Nucleus accumbens (tissue), 56 donors: ENCODE results near the gene SHC1.

Source experiments
- DNase-seq, 56 donors: peaks; one replicate each; lab custom pipeline; 2025; lab: John Stamatoyannopoulos, UW

Gene SHC1

DNA sequence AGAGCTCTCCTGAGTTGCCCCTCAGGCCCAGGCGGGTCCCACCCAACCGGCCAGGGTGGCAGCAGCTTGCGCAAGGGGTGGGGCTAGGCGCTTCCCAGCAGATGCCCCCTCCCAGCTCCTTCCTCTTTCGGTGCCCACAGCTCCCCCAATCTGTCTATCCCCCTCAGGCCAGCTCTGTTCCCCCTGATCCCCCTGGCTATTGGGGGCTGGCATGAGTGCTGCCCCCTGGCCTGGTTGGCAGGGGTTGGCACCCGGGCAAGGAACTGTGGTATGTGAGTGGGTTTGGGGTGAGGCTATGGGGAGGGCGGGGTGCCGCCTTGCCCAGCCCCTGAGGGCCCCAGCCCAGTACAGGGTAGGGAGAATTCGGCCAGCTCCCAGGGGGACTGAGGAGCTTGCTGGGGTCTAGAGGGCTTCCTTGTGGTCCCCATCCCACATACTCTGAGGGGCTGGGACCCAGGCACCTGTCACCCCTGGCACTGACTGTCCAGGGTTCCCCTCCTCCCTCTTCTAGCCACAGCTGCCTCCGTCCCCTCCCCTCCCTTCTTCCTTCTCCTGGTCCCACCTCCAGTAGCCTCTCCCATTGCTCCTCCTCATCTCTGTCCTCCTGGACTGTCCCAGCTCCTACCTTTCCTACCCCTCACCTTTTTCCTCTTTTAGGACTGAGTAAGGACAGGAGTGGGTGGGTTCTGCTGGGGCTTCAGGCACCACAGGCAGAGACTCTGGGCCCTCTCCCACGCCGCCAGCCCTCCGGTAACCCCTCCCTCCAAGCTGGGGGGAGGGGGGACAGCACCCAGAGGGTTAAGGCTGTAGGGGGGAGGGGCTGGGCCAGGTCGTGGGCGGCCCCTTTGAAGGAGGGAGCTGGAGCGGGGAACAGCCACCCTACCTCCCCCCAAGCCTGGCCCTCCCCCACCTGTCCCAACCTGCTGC, 37.7 kb upstream of the SHC1 start:
- peak in 6 of 56 donors; percentile 23 to 54 (median 34) for DNase-seq

DNA sequence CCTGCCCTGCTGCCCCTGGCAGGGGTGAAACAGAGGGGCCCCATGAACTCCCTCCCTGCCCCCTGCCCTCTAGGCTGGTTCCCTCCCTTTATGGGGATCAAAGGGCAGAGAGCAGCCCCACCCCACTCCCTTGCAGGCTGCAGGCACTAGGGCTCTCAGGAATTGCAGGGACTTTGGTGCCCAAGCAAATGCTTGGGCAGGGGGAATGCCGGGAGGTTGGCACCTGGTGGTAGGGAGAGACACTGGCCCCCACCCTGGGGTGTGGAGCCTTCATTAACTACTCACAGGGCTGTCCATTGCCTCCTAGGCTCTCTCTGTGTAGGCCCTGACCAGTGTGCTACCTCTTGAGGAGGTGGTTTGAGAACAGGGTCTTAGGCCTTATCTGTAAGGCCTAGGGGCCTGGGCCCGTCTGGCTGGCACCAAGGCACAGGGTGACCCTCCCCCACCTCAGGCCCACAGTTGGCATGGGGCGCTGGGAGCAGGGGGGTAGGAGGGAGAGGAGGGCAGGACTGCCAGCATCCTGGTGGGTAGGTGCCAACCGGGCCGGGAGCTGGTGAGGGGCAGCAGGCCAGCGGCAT, 36.8 kb upstream of the SHC1 start:
- peak in 44 of 56 donors; percentile 14 to 79 (median 40) for DNase-seq

DNA sequence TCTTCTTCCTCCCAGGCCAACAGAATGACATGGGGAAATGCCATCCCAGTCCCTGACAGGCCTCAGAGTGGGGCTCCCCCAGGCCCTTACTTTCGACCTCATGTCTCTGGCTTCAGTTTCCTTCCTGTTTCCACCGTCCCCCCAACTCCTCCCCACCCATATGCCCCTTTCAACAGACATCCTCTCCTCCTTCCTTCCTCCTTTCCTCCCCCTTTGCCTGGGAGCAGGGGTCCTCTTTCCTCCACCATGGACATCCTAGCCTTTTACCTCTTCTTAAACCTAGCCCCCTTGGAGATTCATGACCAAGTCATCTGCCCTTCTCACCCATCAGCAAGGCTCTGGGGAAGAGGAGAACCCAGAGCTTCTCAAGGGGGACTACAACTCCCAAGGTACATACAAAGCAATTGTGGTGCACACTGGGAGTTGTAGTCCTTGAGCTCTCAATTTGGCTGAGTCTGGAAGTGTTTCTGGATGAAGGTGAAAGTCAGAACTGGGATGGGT, 36.1 kb upstream of the SHC1 start:
- DNase-seq, result peak in 18 of 56 donors; percentile 10 to 57 (median 33)

DNA sequence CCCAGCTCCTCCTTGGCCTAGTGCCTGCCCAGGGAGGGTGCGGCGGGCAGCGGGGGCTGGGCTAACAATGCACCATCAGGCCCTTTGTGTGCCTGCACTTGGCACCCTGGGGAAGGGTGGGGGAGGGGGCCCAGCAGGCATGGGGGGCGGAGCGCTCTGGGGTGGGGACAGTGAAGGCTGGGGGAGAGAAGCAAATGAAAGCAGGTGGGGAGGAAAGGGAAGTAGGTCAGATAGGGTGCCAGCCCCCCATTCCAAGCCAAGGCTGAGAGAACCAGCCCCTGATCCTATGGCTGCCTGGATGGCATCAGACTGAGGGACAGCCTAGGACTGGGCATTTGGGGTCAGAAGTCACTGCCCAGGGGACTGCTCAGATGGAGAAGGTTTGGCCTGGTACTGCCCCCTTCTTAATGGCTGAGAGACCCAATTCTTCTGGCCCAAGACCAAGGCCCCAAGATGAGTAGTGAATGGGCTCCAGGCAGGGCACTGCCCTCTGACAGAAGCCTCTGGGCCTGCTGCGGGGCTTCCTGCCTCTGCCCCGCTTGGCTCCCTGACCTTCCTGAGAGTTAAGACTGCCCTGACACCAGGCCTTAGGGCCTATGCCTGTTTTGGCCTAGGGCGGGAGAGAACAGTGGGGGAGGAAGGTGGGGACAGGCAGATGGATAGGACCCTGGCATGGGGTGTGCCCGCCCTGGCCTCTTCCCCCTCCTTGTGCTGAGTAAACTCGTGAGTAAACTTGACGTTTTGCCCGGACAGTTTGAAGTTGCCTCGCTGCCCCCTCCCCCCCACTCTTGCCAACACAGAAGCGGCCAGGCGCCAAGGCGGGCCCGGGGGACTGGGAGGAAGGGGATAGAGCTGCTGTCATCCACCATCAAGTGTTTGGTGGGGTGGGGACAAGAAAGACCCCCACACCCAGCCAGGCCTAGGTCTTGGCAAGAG, 34.8 kb upstream of the SHC1 start:
- peak in 52 of 56 donors; percentile 24 to 89 (median 67) for DNase-seq

DNA sequence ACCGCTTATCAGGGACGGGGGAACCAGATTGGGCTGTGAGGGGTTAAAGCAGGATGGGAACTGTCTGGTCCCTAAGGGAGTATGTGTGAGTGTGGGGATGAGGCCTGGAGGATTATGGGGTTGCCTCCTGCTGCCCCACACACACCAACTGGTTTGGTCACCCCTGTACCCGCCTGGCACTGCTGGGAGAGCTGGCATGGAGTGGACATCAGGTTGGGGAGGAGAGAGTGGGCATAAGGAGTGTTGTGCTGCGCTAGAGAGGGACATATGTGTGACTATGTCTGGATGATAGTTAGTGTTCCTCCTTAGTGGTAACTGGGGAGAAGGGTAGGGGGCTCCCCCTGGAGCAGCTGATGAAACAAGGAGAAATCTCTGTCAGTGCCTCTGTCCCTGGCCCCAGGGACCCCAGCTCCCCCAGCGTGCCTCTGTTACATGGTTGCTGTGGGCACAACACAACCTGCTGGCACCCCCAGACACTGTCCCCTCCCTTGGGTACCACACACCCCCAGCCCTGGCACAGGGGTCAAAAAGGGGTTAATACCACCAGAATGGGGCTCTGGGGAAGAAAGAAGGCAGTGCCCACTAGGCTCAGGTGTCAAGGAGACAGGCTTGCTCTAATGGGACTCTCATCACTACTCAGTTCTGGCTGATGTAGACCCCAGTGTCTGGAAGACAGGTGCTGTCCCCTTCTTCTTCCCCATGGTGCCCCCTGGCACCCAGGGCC, 34.0 kb upstream of the SHC1 start:
- peak in 17 of 56 donors; percentile 24 to 71 (median 49) for DNase-seq

DNA sequence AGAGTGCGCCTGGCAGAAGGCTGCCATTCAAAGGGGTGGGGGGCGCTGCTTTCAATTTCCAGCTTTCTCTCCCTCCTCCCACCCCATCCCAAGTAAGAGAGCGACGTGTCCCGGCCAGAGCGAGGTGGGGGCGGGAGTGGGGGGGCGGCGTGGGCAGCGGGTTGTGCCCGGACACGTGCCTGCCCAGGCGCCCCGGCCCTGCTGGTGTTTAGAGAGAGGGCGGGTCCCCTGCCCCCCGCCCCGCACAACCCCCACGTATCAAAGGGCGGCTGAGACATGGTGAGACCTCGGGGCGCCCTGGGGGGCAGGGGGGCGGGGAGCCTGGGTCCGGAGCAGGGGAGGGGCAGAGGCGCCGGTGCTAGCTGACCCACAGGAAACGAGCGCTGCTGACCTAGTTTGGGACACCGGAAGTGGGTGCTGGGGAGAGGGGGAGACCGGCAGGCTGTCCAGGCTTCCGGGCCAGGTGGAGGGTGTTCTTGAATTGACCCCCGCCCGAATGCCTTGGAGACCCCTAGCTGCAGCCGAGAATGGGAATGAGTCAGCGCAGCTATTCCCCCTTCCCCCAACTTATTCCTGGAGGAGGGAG, 33.3 kb upstream of the SHC1 start:
- DNase-seq, result peak in 44 of 56 donors; percentile 17 to 81 (median 53)

DNA sequence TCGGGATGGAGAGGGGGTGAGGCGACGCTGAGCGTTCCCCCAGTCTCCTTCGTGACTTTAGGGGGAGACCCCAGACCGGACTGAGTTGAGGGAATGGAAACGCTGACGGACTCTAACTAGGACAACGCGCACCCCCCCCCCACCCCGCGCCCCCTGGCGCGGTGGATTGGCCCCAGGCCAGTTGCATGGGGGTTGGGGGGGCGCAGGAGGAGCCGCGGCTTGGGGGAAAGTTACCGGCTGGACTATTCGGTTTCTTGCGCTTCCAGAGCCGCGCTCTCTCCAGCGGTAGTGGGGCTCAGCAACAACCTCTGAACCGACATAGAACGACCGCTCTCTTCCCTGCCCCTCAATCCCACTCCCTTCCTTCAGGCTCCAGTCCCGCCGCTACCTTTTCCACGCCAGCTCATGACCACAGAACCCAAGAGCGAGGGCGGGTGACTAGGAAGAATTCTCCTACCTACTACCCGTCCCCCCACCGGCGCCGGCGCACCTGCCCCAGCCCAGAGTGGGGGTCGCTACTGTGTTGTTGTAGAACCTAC, 32.7 kb upstream of the SHC1 start:
- DNase-seq, result peak in 26 of 56 donors; percentile 29 to 73 (median 48)

DNA sequence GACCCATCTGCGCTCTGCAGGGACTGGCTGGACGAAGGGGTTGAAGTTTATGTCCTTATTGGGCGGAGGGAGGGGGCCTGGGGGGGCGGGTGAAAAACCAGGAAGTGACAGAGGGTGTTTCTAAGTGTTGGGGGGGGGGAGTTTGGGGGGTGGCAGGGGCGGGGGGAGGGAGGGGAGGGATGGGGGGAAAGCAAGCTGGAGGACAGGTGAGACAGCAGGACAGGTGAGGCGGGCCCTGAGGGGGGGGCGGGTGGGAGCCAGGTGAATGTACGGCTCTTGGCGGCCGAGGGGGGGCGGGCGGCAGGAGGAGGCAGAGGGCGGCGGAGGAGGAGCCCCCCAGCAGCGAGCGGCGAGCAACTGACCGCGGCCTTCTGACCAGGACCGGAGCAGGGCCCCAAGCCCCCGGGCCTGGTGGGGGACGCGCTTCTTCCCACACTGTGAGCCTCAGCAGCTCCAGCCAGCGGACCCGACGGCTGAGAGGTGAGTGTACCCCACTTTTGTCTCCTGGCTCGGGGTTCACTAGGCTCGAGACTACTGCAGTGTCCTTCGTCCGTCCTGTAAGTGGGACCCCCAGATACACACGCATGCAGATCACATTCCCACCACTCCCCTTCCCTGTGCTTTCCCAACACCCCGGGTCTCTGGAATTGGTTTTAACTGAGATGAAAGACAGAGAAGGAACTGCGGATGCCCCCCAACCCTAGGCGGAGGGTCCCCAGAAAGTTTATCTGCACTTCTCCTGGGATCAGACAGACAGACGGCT, 32.1 kb upstream of the SHC1 start, which contains the start of gene ZBTB7B:
Gene ZBTB7B, plus strand, starts transcription at position 339 of the 763 bp plus-strand sequence. CDS start 11,859 bp downstream, outside the sequence.
- DNase-seq, result peak in 25 of 56 donors; percentile 22 to 87 (median 63)

DNA sequence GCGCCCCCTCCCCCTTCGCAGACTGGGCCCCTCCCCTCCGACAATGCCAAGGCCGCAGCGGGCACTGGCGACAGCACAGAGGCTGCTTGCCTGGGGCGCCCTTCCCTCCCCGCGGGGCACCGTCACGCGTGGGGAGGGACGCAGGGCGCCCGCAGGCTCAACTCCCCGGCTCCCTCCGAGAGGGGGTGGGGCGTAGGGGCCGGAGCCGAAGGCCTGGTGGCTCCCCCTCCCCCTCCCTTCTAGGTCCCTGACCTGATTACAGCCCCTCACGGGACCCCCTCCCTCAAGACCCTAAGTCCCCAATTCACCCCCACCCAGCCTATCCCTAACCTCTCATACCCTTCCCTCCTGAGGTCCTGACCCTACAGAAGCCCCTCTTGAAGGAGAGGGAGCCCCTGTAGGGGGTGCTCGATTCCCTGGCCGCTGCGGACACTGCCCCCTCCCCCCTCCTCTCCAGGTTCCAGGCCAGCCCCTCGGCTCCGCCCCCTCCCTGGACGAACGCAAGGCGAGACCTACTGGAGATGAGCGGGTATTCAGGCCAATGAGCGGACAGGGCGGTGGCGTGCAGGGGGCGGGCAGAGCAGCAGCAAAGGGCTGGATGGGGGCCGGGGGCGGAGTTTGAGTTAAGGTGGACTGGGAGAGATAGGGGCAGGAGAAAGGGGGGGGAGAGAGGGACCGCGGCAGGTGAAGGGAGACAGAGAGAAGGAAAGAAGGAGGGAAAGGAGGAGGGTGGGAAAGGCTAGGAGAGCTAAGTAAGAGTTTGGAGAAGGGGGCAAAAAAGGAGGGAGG, 31.3 kb upstream of the SHC1 start:
- DNase-seq, result peak; percentile 83 to 100 (median 99)

DNA sequence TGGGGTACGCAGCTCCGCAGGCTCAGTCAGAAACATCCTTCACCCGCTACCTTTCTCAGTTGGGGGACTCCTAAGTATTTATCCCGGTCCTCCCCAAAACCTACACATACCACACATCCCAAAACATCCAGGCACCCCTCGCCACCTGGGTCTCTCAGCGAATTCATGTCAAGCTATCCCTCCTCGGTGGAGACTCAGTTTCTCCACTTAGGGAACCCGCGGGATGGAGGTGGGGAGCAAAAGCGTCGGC, 30.8 kb upstream of the SHC1 start:
- peak in 2 of 56 donors; percentile 79 to 90 for DNase-seq

DNA sequence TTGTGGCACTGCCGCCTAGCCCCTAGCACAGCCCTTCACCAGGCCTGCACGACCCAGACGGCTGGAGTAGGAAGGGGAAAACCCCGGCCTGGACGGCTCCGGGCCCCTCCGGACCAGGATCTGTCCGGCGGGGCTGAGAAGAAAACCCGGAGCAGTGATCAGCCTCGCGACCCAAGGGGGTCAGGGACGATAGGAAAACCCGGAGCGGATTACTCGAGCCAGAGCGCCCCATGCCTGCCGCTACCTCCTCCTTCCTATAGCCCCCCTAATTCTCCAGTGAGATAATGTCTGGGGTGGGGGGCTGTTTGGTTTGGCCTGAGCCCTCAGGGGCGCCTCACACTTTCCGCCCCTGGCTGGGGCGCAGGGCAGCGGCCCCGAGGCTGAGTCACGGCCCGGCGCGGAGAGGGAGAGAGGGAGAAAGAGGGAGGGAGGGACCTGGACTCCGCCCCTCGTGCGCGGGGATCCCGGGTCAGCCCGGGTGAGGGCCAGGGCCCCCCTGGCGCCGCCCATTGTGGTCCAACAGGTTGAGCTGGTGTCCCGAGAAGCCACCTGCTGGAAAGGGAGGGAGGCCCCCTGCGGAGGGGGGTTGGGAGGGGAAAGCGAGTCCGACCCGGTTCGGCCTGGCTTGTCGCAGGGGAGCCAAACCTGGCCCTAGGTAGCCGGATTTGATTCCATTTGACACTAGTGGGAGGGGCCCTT, 30.3 kb upstream of the SHC1 start:
- DNase-seq, result peak in 54 of 56 donors; percentile 34 to 96 (median 80)

DNA sequence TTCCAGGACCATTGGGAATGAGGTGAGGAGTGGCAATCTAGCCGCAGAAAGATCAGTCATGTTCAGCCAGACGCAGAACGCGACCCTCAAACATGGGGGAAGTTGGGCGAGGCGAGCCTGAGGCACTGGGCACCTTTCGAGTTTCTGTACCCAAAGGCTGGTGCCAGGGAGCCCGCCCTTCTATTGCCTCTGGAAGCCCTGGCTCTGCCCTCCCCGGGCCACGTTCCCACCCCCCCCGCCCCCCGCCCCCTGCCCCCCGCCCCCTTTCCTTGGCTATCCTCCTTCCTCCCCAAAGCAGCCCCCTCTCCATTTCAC, 29.8 kb upstream of the SHC1 start:
- DNase-seq, result peak in 11 of 56 donors; percentile 47 to 76 (median 69)

DNA sequence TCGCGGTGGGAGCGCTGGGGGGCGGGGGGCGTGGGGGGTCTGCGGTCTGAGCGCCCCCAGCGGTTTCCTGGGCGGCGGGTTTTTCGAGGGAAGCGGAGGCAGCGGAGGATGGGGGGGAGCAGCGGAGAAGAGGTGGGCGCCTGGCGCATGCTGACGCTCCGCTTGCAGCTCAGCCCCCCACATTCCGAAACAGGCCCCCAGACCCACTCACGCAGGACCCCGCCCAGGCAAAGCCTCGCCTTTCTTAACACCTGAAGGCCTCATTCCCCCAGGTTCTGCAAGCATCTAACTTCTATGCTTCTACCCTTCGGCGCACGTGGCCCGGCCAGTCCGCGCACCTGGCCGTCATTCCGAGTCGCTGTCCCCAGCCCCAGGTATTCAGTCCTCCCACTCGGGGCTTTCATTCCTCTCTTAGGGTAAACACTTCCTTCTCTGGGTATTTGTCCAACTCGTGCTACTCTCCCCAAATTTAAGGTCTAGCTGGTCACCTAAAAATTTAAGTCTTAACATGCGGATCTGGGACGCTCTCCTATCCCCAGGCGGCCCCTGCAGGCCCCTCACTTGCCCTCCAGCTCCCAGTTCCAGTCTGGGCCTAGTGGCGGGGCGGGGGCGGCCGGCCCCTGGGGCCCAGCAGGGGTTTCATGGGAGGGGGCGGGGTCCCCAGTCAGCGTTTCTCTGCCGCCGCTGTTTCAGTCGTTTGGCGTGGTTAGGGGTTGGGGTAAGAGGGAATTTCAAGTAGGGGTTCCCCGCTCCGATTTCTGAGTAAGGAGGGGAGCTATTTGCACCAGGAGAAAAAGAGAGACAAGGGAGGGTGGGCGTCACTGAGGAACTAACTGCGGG, 29.2 kb upstream of the SHC1 start:
- peak in 2 of 56 donors; percentile 41 to 45 for DNase-seq

DNA sequence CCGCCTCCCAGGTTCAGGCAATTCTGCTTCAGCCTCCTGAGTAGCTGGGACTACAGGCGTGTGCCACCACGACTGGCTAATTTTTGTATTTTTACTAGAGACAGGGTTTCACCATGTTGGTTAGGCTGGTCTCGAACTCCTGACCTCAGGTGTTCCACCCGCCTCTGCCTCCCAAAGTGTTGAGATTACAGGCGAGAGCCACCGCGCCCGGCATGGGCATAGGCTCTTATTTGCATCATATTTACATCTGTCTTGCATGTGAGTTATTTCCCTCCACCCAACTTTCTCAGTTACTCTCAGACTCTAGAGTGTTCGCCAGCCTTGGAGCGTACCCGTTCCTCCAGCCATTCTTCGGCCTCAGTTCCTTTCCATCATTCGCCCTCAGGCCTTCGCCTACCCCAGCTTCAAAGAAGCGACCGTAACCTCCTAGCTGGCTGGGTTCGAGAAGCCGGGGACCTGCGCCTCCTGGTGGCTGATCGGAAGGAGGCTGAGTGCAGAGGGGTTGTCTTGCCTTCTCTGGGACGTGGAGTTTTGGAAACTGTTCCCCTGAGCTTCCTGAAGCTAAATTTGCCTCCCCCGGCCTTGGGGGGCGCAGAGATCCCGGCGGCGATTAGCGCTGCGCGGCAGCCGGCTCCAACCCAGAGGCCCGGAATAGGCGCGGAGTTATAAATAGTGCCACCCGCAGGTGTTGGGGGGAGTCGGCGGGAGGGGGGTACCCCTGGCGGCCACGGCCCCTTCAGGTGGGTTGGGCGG, 28.4 kb upstream of the SHC1 start:
- DNase-seq, result peak in 41 of 56 donors; percentile 14 to 70 (median 38)

DNA sequence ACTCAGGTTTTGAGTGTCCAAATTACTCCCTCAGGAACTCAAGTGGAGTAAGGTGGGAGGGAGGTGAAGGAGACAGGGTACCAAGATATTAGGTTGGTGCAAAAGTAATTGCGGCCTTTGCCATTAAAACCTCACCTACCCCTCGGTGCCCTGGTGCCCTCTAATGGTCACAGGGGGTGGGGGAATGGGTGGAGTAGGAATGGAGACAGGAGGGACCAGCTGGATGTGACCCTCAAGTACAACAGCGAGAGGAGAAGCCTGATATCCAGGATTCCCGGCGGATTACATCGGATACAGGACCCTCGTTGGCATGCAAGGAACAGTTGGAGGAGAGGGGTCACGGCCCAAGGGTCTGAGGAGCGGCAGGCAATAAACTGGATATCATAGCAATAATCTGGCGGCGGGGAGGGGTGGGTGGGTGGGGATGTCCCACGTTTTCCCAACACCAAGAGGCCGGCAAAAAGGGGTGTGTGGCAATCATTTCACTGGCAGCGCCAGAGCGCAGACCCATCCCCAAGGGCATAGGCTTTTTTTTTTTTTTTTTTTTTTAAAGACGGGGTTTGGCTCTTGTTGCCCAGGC, 27.7 kb upstream of the SHC1 start:
- DNase-seq, result no peak
